GM18517 (cell line): ENCODE data around the gene KIF1C.

ENCODE experiments used
- ATAC-seq: cut with Tn5 transposase; IDR thresholded peaks from one replicate; pipeline ENCODE4 v1.9.1; 2021; ENCODE audit warnings: mild to moderate bottlenecking, moderate library complexity; ENCODE audit not compliant: unreplicated experiment

Gene KIF1C

DNA sequence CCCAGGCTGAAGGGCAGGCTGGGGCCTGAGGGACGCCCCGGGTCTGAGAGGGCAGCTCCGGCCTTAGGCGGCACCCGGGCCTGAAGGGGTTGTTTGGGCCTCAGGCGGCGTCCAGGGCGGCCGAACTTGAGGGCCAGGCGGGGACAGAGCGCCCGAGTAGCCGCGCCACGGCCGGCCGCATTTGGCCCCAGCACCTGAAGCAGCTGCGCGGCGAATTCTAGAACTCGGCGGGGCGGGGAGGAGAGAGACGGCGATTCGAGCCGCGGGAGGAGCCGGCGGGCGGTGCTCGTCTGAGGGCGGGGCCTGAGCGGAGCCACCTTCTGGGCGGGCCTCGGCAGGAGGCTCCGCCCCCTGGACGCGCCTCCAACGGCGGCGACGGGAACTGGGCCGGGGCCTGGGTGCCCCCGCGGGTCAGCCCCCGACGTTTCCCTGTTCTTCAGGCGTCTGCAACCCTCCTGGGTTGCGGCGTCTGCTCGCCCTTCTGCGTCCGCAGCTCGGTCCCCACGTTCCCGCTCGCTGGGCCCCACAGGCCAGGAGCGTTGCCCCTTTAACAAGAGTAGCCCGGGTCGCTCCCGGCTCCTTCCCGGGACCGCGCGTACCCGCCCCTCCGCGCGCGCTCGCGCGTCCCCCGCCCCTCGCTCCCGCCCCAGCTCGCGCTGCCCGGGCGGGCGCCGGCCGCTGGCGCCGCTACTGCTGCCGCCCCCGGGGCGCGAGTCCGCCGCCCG is at the start of gene KIF1C, which contains the start of gene INCA1:
Gene KIF1C, plus strand, starts transcription at position 649 of the 725 bp plus-strand sequence. CDS start 2,297 bp downstream, outside the sequence.
Gene INCA1, minus strand, starts transcription at position 221 of the 725 bp plus-strand sequence. CDS start 3,085 bp downstream, outside the sequence.
- peak; percentile 85 for ATAC-seq

- peak; percentile 6 for ATAC-seq
These were observed 49.4 kb upstream of the KIF1C start, which contains the start of gene PFN1 for GRCh38 chr17:4948166-4948930. TSS of gene PFN1 (minus strand) at chr17:4948530. CDS start at chr17:4948394, 136 bp downstream.

DNA sequence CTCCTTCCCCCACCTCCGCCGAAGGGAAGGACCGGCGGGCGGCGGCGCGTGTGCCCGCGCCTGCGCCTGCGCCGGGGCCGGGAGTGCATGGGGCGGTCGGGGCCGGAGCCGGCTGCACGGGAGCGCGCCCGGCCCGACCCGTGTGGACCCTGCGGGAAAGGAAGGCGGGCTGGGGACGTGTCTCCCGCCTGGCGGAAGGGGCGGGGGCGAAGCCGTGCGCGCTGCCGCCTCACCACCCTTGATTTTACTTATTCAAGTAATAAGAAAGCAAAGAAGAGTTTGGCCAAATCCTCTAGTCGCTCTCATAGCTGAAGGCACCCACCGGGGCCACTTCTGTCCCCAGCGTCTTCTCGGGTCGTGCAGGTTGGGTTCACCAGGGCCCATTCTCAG is 48.8 kb upstream of the KIF1C start:
- ATAC-seq: peak; percentile 33

DNA sequence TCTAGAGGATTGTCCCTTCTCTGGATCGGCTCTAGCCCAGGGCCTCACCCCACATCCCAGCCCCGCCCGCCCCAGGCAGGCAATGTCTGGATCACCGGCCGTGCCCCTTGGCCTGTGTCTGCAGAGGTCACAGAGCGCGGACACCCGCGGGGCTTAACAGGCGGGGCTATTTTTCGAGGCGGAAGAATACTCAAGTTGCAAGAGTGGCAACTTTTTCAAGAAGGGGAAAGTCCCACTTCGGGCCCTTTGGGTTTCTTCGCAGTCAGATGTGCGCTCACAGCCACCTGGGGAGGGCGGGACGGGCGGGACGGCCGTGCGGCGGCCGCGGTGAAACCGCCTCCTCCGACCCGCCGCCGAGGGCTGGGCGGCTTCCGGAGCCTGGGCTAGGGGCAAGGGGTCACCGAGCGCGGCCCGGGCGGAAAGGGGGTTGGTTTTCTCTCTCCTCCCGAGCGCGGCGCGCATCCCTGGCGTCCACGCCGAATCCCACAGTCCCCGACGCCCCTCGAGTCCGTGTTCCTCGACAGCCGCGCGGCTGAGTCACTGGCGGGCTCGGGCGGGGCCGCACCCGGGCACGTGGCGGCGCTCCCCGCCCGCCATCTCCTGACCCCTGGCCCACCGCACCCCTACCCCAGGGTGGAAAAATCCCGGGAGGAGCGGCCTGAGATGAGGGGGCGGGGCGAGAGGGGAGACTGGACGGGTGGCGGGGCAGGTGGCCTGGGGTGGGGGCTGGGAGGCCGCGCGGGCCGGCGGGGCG is 48.3 kb upstream of the KIF1C start:
- ATAC-seq: peak; percentile 49

DNA sequence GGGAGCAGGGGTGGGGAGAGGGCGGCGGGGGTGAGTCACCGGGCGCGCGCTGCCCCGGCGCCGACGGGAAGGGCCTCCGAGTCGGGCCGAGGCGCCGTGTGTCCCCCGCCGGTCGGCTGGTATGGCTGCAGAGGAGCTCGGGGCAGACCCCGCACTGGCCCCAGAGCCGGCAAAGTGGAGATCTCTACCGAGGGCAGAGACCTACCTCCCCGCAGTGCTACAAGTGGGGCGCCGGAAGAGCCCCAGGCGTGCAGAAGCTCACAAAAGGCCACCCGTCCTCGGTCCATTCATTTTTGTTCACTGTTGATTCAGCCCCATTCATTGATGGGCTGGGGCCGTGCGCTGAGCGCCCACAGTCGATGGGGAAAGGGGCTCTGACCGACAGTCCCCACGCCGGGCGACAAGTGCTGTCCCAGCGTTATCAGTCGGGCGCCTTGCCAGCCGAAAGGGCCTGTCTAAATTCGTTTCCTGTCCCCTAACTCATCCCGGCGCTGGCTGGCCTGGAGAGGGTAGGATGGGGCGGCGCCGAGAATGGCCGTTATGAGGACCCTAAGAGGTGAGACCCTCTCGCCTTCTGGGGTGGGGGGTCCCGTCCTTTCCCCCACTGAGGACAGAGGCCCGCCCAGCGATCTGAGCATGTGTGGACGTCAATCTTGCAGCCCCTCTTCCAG is 47.5 kb upstream of the KIF1C start:
- ATAC-seq: no peak

GRCh38 chr17:4950746-4951204 is 47.0 kb upstream of the KIF1C start, which contains the start of gene ENO3:
TSS of gene ENO3 (plus strand) at chr17:4951119. CDS start at chr17:4951830, 711 bp downstream.
- ATAC-seq: no peak

DNA sequence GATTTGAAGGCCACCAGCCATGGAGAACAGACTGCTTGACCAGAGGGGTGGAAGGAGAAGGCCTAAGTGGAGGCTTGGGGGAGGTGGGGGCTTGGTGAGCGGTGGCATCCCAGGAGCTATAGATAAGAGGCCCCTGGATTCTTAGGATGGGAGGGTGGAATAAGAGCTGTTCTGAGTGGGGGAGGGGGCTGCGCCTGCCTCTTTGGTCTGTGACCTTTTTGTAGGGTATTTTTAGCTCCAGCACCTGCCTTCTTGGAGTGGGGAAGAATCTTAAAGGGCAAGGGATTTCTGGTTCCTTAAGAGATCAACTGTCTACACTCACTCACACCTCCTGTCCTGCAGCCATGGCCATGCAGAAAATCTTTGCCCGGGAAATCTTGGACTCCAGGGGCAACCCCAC is 46.3 kb upstream of the KIF1C start:
- ATAC-seq: no peak

DNA sequence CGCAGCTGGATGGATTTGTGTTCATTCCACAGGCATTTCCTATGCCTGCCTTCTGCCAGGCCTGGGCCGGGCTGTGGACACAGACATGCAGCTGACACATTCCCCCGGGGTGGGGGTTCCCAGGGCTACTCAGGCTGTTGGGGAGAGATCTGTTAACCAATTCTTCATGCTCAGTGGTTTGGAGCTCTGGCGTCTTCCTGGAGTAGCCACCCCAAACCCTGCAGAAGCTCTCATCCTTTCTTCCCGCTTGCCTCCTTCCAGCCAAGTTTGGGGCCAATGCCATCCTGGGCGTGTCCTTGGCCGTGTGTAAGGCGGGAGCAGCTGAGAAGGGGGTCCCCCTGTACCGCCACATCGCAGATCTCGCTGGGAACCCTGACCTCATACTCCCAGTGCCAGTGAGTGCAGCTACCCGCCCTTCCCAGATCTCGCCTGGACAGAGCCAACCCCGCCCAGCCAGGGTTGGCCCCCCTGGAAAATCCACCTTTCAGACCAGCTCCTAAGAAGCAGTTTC is 44.2 kb upstream of the KIF1C start:
- no peak for ATAC-seq

- no peak for ATAC-seq
These were observed 42.7 kb upstream of the KIF1C start for GRCh38 chr17:4955091-4955490.

DNA sequence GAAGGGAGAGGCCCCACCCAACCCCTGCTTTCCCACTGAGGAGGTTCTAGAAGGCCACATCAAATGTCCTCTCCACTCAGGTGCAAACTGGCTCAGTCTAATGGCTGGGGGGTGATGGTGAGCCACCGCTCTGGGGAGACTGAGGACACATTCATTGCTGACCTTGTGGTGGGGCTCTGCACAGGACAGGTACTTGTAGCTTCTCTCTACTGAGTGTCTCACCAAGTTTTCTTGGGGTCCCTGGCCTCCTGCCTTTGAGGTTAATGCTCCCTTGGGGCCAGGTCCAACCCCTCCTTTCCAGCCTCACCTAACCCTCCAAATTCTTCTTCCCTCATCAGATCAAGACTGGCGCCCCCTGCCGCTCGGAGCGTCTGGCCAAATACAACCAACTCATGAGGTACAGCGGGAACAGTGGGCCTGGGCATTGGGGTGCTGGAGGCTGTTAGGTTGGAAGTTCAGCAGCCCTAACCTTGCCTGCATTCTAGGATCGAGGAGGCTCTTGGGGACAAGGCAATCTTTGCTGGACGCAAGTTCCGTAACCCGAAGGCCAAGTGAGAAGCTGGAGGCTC is 41.2 kb upstream of the KIF1C start:
- no peak for ATAC-seq

DNA sequence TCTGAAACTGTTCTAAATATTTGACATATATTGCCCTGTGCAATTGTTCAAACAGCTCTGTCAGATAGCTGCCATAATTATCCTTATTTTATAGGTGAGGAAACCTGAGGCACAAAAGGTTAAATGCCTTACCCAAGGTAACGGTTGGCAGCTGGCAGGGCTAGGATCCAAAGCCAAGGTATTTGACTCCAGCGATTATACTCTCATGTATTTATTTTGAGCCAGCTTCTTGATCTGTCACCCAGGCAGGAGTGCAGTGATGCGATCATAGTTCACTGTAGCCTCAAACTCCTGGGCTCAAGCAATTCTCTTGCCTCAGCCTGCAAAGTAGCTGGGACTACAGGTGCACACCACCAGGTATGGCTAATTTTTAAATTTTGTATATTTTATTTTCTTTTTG is 39.6 kb upstream of the KIF1C start:
- no peak for ATAC-seq

GRCh38 chr17:4959261-4959965 is 38.3 kb upstream of the KIF1C start:
- no peak for ATAC-seq

DNA sequence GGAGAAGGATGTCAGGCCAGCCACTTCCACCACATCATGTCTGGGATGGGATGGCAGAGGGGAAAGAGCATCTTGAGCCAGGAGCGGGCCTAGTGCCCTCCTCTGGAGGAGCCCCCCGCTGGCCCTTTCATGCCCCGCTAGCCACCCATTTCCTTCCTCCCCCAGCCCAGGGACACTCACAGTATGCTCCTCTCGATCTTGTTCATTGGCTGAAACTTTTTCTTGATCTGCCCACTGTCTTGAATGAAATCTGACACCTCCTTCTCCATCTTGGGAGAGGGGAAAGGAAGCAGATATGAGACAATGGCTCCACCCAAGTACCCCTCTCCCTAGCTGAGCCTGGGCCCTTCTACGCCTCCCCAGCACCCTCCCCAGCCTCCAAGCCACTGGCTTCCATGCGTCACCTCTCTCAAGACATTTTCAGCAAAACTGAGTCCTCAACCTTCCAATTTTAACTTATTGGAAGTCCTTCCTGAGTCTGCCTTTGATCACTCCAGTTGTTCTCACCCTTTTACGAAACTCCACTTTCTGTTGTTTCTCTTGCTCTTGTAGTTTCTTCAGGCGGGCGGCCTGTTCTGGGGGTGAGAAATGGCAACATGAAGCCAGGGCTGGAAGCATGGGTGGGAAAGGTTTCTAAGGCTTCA is 37.3 kb upstream of the KIF1C start:
- ATAC-seq: no peak

DNA sequence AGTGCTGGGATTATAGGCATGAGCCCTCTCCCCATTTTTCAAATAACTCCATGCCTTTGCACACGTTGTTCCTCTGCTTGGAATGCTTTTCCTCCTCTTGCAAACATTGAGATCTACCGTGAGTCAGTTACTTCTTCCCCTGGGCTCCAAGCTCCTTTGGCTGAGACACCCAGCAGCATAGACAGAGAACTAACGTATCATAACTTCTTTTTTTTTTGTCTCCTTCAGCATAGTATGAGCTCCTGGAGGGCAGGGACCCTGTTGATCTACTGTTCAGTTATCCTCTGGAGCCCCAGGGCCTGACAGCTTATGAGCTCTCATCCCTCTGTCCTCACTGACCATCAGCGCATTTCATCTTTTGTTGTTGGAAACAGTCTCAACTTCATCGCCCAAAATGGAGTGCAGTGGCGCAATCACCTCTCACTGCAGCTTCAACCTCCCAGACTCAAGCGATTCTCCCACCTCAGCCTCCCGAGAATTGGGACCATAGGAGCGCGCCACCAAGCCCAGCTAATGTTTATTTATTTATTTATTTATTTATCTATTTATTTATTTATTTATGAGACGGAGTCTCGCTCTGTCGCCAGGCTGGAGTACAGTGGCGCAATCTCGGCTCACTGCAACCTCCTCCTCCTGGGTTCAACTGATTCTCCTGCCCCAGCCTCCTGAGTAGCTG is 32.3 kb upstream of the KIF1C start:
- ATAC-seq: no peak

- ATAC-seq: peak; percentile 85
These were observed 30.8 kb upstream of the KIF1C start for GRCh38 chr17:4966844-4967538.

DNA sequence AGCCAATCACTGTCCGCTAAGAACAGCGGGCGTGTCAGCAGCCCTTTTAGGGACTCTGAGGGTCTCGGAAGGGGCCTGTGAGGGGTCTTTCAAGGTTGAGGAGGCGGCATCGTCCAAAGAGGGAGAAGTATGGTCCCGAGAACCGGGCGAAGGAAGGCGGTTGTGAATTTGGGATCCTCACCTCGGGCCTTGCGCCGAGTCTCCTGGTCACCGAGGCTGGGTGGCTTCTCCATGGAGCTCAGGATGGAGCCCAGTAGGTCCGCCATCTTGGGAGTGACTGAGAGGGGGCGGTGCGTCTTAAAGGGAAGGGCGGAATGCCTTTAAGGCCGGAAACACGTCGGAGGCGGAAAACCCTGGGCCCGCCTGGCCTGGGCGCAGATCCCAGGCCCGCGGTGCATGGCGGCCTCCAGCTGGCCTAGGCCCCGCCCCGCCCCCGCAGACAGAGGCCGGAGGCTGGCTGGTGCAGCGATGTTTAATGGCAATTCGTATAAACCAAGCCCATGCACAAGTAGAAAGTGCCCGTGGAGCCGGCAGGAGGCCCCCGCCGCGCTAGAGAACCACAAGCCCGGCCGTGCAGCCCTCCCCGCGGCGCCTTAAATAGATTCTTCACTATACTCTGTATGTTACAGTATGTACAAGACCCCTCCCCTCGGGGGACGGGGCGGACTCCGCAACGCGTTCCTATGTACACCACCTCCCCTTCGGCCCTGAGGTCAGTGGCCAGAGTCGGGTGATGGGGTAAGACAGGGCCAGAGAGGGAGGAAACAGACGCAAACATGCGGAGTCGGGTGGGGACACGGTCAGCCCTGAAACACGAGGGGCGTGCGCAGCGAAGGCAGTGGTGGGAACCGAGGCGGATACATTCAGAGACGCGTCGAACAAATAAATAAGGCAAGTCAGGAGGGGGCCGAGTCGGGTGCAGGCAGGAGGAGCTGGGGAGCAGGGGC is 29.9 kb upstream of the KIF1C start, which contains the start of gene SPAG7:
Gene SPAG7, minus strand, starts transcription at position 279 of the 947 bp plus-strand sequence. Its CDS starts 13 bp downstream, at position 266.
- peak; percentile 66 for ATAC-seq
